Transverse colon (tissue), 3 donors: ENCODE data around the gene HDLBP.

Experiments used
- EP300 ChIP-seq: sonication (generic); formaldehyde crosslinking; IDR thresholded peaks from one replicate; pipeline ENCODE4 v1.6.1; 2017; ENCODE audit warnings: antibody characterized with exemption, low read depth
- POLR2A ChIP-seq: fragments of 450-650 bp; IDR thresholded peaks from one replicate; pipeline ENCODE4 v1.6.1; 2016; ENCODE audit warnings: antibody characterized with exemption, mild to moderate bottlenecking, moderate library complexity
- TF ChIP-seq, protein P1 (sequence below), 5 experiments: fragments of 200-600 bp in 3 of 5; fragments of 450-650 bp in 2 of 5; sonication (generic) in 3 of 5; IDR thresholded peaks; 1 replicate in 2 of 5; 2 replicates in 3 of 5; pipeline ENCODE4 v1.5.1; 2016 to 2017; ENCODE audit warnings: antibody characterized with exemption in 5 of 5, inconsistent platforms in 3 of 5, mild to moderate bottlenecking in 2 of 5, moderate library complexity in 1 of 5

DNA sequence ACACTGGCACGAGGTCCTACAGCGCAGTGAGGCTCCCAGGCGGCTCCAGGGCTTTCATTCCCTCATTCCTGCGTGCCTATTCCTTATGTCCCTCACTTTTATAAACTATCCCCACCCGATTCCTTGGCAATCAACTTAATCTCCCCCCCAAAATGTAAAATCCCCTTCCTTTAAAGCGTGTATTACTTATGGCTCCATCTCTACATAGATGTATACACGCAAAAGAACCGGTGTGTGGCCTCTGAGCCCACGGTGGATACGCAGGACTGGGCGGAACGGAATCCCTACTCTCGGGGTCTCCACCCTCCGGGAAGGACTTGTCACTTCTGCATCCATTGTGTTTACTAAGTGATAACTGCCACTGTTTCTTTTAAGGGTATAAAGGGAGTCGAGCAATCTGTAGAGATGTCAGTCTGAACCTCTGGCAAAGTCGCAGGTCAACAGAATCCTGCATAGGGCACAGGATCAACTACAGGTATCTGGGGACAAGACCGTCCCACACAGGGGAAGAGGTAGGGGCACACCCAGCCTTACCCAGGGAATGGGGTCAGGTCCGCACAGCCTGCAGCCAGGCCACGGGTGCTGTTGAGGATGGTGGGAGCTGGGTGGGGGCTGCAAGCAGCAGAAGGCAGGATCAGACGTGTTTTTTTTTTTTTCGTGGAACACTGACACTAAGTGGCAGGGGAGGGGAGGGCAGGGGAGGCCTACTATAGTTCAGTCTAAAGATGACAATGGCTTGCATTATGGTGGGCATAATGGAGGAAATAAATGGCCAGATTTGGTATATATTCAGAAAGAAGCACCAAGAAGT, 42.1 kb downstream of the HDLBP start:
- TF ChIP-seq, protein P1, sequence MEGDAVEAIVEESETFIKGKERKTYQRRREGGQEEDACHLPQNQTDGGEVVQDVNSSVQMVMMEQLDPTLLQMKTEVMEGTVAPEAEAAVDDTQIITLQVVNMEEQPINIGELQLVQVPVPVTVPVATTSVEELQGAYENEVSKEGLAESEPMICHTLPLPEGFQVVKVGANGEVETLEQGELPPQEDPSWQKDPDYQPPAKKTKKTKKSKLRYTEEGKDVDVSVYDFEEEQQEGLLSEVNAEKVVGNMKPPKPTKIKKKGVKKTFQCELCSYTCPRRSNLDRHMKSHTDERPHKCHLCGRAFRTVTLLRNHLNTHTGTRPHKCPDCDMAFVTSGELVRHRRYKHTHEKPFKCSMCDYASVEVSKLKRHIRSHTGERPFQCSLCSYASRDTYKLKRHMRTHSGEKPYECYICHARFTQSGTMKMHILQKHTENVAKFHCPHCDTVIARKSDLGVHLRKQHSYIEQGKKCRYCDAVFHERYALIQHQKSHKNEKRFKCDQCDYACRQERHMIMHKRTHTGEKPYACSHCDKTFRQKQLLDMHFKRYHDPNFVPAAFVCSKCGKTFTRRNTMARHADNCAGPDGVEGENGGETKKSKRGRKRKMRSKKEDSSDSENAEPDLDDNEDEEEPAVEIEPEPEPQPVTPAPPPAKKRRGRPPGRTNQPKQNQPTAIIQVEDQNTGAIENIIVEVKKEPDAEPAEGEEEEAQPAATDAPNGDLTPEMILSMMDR (IDR thresholded peaks at IDR 0.05): no peak
- TF ChIP-seq POLR2A: no peak
- TF ChIP-seq EP300: no peak
